SKM-1 (cell line): ENCODE results near the gene SUMO2.
"Not testable (repeated sequence)": the region's sequence is repeated elsewhere in the genome, so short reads cannot be mapped to it uniquely, and the experiment has no call there.

ENCODE experiments used
- DNase-seq: peaks from one replicate; lab custom pipeline; 2025; ENCODE audit not compliant: unreplicated experiment; lab: John Stamatoyannopoulos, UW

Gene SUMO2

DNA sequence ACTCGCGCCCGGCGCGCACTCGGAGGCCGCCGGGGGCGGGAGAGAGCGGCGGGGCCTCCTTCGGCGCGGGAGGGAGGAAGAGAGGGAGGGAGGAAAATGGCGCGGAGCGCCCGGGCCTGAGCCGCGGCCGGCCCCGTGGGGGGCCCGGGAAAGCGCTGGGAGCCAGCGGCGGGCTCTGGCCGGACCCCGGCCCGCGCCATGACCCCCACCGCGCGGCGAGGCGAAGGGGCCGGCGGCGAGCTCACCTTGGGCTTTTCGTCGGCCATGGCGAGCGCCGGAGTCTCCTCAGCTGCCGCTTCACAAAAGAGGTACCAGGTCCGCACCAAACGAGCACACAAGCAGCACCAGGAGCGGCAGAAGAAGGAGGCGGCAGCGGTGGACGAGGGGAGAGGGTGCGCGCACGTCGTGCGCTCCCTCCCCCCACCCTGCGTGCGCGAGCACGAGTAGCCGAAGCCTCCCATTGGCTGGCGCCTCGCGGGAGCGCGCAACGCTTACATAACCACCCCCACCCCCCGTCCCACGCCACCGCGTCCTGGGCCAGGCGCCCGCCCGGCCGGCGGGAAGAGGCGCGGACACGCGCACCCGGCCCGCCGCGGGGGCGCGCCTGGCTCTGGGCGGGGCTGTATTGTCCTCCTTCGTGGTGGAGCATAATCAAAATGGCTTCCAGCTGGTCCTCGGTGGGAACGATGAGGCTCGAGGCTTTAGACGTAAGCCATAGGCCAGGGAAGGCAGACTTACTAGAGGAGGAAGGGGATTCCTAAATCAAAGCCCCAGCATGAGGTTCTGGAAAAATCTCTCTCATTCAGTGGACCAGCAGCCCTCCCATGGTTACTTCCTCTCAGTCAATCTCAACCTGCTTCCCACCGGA is at the start of gene SUMO2:
SUMO2 (minus strand) TSS at position 391 of the 868 bp plus-strand sequence; CDS start at position 266, 125 bp downstream.
- peak; percentile 79 for DNase-seq

GRCh38 chr17:75231741-75232464 is 49.1 kb upstream of the SUMO2 start:
- no peak for DNase-seq

DNA sequence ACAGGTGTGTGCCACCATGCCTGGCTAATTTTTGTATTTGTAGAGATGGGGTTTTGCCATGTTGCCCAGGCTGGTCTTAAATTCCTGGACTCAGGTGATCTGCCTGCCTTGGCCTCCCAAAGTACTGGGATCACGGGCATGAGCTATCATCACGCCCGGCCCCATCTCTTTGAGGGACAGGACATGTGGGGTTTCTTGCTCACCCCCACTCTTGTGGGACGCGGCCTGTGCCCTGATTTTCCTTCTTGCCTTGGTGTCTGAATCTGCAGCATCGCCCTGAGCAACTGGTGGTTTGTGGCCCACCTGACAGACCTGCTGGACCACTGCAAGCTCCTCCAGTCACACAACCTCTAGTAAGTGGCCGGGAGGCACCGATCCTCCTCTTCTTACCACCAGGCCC is 48.3 kb upstream of the SUMO2 start:
- DNase-seq = no peak

DNA sequence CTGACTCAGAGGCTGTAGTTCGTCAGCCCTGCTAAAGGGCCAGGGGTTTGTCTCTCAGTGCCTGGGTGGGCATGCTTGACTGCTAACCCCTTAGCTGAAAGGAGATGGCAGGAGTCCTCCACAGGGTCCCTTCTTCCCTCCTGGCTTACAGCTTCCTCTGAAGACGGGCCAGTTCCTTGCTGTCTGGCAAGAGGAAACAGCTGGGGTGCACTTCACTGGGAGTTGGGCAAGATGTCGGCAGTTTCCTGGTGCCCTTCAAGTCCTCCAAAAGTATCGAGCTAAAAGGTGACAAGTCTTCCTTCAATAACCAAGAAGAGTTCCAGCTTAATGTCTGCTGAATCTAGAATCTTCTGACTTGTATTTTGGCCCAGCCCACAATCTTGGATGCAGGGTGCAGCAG is 46.1 kb upstream of the SUMO2 start:
- peak; percentile 29 for DNase-seq

GRCh38 chr17:75228305-75228704 is 45.5 kb upstream of the SUMO2 start:
- peak; percentile 70 for DNase-seq

- DNase-seq = no peak
Observed at GRCh38 chr17:75227729-75228128, 45.0 kb upstream of the SUMO2 start.

- DNase-seq = no peak
Observed at GRCh38 chr17:75225016-75225415, 42.3 kb upstream of the SUMO2 start.

DNA sequence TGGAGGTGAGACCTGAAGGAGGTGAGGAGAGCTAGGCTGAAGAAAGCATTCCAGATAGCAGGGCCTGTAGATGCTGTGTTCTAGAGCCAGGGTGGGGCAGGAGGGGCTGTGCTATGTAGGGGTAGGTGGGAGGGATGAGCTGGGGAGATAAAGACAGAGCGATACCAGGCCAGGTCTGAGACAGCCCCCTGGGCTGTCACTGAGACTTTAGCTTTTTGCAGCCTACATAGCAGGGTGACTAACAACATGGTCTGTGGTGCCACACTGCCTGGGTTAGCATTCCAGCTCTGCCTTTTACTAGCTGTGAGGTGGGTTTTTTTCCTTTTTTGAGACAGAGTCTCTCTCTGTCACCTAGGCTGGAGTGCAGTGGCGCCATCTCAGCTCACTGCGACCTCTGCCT is 37.1 kb upstream of the SUMO2 start:
- DNase-seq = no peak

GRCh38 chr17:75218131-75218530 is 35.4 kb upstream of the SUMO2 start:
- no peak for DNase-seq

DNA sequence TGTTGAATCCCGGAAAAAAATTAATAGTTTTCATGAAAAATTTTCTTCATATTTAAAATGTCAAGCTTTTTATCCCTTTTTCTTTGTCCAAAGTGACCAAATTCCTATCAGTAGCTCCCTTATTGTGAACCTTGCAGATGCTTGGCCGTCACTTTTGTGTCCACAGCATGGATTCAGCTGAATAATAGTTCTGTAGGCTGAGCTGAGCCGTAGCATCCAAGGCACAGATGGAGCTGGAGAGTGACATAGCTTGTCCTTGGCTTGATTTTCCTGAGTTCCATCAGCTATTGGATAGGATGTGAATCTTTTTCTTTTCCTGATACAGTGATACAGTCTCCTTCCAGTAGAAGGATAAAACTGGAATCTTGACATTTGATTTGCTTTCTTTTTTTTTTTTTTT is 26.3 kb upstream of the SUMO2 start:
- DNase-seq = no peak

- no peak for DNase-seq
Observed at GRCh38 chr17:75208161-75208560, 25.4 kb upstream of the SUMO2 start.

- no peak for DNase-seq
Observed at GRCh38 chr17:75207760-75208159, 25.0 kb upstream of the SUMO2 start.

DNA sequence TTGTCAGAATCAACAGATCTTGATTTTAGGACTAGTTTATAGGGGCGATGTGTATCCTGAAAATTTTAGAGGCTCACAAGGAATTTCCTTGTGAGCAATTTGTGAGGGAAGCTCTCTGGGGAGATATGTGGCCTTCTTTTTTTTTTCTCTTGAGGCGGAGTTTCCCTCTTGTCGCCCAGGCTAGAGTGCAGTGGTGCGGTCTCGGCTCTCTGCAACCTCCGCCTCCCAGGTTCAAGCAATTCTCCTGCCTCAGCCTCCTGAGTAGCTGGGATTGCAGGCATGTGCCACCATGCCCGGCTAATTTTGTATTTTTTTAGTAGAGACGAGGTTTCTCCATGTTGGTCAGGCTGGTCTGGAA is 24.3 kb upstream of the SUMO2 start:
- DNase-seq = not testable (repeated sequence)

- no peak for DNase-seq
Observed at GRCh38 chr17:75205793-75206163, 23.0 kb upstream of the SUMO2 start.

DNA sequence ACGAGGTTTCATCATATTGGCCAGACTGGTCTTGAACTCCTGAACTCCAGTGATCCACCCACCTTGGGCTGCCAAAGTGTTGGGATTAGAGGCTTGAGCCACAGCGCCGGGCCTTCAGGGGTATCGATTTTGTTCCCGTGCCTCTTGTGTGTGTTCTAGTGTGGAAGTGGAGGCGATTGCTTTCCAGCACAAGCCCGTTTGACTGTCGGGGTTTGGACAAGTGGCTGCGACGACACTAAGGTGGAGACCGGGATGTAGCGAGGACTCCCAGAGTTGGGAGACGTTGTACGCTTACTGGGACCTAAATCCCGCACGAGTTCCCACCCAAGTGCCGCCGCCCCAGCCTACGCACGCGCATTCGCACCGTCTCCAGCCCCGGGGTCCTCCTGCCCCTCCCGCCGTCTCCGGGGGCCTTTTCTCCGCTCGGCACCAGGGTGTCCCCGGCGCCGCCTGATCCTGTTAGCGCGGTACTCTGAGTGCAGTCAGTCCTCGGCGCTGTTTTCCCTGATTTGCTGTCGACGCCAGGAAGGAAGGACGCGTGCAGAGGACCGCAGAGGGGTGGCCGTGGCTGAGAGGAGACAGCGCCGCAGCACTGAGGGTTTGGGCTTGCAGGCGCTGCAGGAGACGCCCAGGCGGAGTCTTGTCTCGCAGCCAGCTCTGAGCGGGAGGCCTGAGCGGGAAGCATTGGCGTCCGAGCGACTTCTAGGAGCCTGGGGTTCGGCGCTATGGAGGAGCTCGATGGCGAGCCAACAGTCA is 22.5 kb upstream of the SUMO2 start, which contains the start of gene NUP85:
NUP85 (plus strand) TSS at position 643 of the 756 bp plus-strand sequence; CDS start at position 726, 83 bp downstream.
- DNase-seq = peak; percentile 87

GRCh38 chr17:75199886-75200618 is 17.3 kb upstream of the SUMO2 start:
- DNase-seq = no peak

- no peak for DNase-seq
Observed at GRCh38 chr17:75194879-75195278, 12.1 kb upstream of the SUMO2 start.

- no peak for DNase-seq
Observed at GRCh38 chr17:75191584-75191983, 8.8 kb upstream of the SUMO2 start.

DNA sequence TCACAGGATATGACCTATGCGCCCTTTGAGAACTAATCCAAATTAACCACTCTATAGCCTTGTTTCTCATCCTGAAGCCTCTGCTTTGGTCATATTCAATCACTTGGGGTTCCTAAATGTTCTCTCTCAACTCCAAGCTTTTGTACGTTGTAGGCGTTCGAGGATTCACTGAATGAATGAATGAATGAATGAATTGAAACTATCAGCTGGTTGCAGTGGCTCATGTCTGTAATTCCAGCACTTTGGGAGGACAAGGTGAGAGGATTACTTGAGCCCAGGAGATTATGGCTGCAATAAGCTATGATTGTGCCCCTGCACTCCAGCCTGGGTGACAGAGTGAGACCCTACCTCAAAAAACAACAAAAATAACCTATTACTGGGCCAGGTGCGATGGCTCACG is 5.9 kb upstream of the SUMO2 start:
- DNase-seq = no peak

DNA sequence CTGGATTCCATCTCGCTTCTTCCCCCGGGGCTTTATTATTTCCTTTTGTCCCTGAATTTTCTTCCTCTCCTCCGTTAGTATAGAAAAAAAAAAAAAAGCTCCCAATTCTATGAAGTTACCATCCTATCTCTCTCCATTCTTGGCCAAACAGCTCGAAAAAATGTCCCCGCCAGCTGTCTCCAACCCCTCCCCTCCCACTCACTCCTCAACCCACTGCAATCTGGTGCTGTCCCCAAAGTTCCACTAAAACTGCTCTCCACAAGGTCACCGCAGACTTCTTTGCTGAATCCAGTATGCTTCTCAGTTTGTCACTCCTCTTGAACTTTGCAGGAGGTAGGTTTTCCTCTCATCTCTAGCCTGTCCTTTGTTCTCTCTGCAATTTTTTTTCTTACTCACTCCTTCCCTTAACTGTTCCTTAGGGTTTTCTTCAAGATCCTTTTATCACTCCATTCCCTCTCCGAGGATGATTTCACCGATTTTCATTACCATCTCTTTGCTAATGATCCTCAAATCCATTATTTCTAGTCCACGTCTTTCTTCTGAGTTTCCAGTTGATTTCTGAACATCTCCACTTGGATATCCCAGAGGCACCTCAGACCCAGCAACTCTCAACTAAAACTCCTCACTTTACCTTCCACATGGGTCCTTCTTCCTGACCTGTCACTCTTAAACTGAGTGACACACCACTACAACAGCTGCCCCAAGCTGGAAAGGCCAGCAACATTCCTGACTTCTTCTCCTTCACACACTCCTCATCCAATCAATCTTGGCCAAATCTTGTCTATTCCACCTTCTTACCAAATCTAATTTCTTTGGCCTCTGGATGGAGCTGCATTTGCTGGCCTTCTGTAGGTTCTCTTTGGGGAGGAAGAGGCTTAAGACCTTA is 1.5 kb upstream of the SUMO2 start:
- no peak for DNase-seq
